Lung (tissue), 12 donors: ENCODE data around the gene NTN1. TPM values are rescaled to one million over a fixed set of nuclear protein-coding genes. Genes with fewer than 3 reads are reported as not detected.

Experiments used
- ATAC-seq: fragments of 200-7000 bp; cut with Tn5 transposase; one replicate; pipeline ENCODE4 v1.9.1; 2020; ENCODE audit warnings: moderate number of reproducible peaks; ENCODE audit not compliant: insufficient read depth, low FRiP score
- DNase-seq, 3 donors: peaks; one replicate each; pipeline ENCODE4 v3.0.0-alpha.2; 2013 to 2017
- H3K27ac ChIP-seq, 2 donors: one replicate each; pipeline ENCODE4 v1.5.1; 2013; ENCODE audit warnings: mild to moderate bottlenecking in 2 of 2, moderate library complexity in 2 of 2, control low read depth in 1 of 2, inconsistent platforms in 1 of 2, low read depth in 1 of 2, low read length in 1 of 2
- H3K27me3 ChIP-seq, 3 donors: one replicate each; pipeline ENCODE4 v1.5.1; 2013; ENCODE audit warnings: low read length in 2 of 3; ENCODE audit not compliant: control insufficient read depth in 3 of 3, insufficient read depth in 3 of 3
- H3K36me3 ChIP-seq, 4 donors: one replicate each; pipeline ENCODE4 v1.5.1; 2013; ENCODE audit warnings: low read length in 4 of 4, mild to moderate bottlenecking in 1 of 4, moderate library complexity in 1 of 4; ENCODE audit not compliant: control insufficient read depth in 4 of 4, insufficient read depth in 4 of 4
- H3K4me1 ChIP-seq, 5 donors: one replicate each; pipeline ENCODE4 v1.5.1; 2013; ENCODE audit warnings: low read length in 5 of 5, mild to moderate bottlenecking in 2 of 5, moderate library complexity in 1 of 5; ENCODE audit not compliant: control insufficient read depth in 5 of 5, insufficient read depth in 5 of 5
- H3K4me3 ChIP-seq: one replicate; pipeline ENCODE4 v1.5.1; 2013; ENCODE audit warnings: mild to moderate bottlenecking, control low read depth, moderate library complexity
- H3K9ac ChIP-seq, 2 donors: one replicate each; pipeline ENCODE4 v1.5.1; 2013; ENCODE audit warnings: low read length in 2 of 2, control low read depth in 1 of 2; ENCODE audit not compliant: insufficient read depth in 1 of 2
- H3K9me3 ChIP-seq, 4 donors: one replicate each; pipeline ENCODE4 v1.5.1; 2013; ENCODE audit warnings: low read length in 3 of 4, mild to moderate bottlenecking in 1 of 4, moderate library complexity in 1 of 4; ENCODE audit not compliant: control insufficient read depth in 4 of 4, insufficient read depth in 3 of 4
- CTCF ChIP-seq: IDR thresholded peaks from 2 replicates; pipeline ENCODE4 v1.5.1; 2012; ENCODE audit warnings: mild to moderate bottlenecking; ENCODE audit errors: control extremely low read depth, extremely low read depth
- WGBS, 2 donors: extraction: QIAGEN DNeasy Blood & Tissue Kit; methylation state at CpG; one replicate each; pipeline ENCODE4 v1.1.7; 2013; 5-methylcytosine and 5-hydroxymethylcytosine counted together
- polyA plus RNA-seq, 2 donors: library from polyadenylated mRNA; stranded (reverse); fragments of 200-250 nt; gene quantifications; one replicate each; pipeline ENCODE4 v1.2.1, GENCODE V29; 2013
- total RNA-seq, 2 donors: library from RNA; depleted of rRNA in 1 of 2; stranded (reverse); fragments of >200 nt in 1 of 2; gene quantifications; one replicate each; pipeline ENCODE4 v1.2.1, GENCODE V29; 2014 to 2021
- donor health status: control.
- donor health status: control.
- donor health status: Bipolar disorder and iron deficiency.
- donor health status: healthy.
- donor health status: DM: yes; HTN: yes; CAD: no.

Gene NTN1
- total and polyA plus RNA-seq, 4 donors, result 3.6 to 17.1 (median 7.8) TPM

GRCh38 chr17:9272501-9273200 is 251.3 kb downstream of the NTN1 start:
- H3K27me3 ChIP-seq, result peaks cover 0 to 2% (median 0%) of the 10 kb centered on the region in 3 donors
- WGBS, 2 donors, result 82 to 87% methylated on average over 22 of the region's 22 CpGs
- H3K4me1 ChIP-seq, result peaks cover 0 to 7% (median 0%) of the 10 kb centered on the region in 5 donors
- no peak for TF ChIP-seq CTCF
- H3K9ac ChIP-seq, result no peak overlapping the region
- no peak overlapping the region for H3K4me3 ChIP-seq
- H3K36me3 ChIP-seq, result no peaks in the 10 kb centered on the region
- no peak for ATAC-seq
- H3K9me3 ChIP-seq, result no peaks in the 10 kb centered on the region
- no peak for DNase-seq
- no peak overlapping the region for H3K27ac ChIP-seq

- ATAC-seq (no peak), DNase-seq (peak; percentile 32 to 69 (median 41))
These were observed 252.4 kb downstream of the NTN1 start for GRCh38 chr17:9273428-9274391.

GRCh38 chr17:9274973-9275372 is 253.7 kb downstream of the NTN1 start:
- no peak overlapping the region for H3K9ac ChIP-seq
- no peaks in the 10 kb centered on the region for H3K9me3 ChIP-seq
- no peak for DNase-seq
- no peaks in the 10 kb centered on the region for H3K36me3 ChIP-seq
- 80 to 89% methylated on average over 9 of the region's 9 CpGs for WGBS, 2 donors
- no peak overlapping the region for H3K27ac ChIP-seq
- H3K4me1 ChIP-seq, result peaks cover 0 to 7% (median 0%) of the 10 kb centered on the region in 5 donors
- no peak for TF ChIP-seq CTCF
- ATAC-seq, result no peak
- H3K4me3 ChIP-seq, result no peak overlapping the region
- peaks cover 0 to 2% (median 0%) of the 10 kb centered on the region in 3 donors for H3K27me3 ChIP-seq

More at GRCh38 chr17:9273428-9274391, 252.4 kb downstream of the NTN1 start:
- no peak for TF ChIP-seq CTCF
- H3K27me3 ChIP-seq, result peaks cover 0 to 2% (median 0%) of the 10 kb centered on the region in 3 donors
- no peak overlapping the region for H3K9ac ChIP-seq
- H3K9me3 ChIP-seq, result no peaks in the 10 kb centered on the region
- H3K4me3 ChIP-seq, result no peak overlapping the region
- H3K36me3 ChIP-seq, result no peaks in the 10 kb centered on the region
- H3K4me1 ChIP-seq, result peaks cover 0 to 7% (median 0%) of the 10 kb centered on the region in 5 donors
- H3K27ac ChIP-seq, result no peak overlapping the region
- 84 to 85% methylated on average over 21 of the region's 21 CpGs for WGBS, 2 donors
